Umbilical cord (tissue), 2 donors: ENCODE results near the gene GPC1. TPM values are rescaled to one million over a fixed set of nuclear protein-coding genes. Genes with fewer than 3 reads are reported as not detected.

Source experiments
- DNase-seq: peaks from one replicate; pipeline ENCODE4 v3.0.0-alpha.2; 2015; ENCODE audit warnings: low spot score
- total RNA-seq: library from RNA; depleted of rRNA; stranded (reverse); fragments of >200 nt; gene quantifications from one replicate; pipeline ENCODE4 v1.2.3, GENCODE V29; 2014; ENCODE audit warnings: low replicate concordance; ENCODE audit not compliant: insufficient read depth

Gene GPC1
- total RNA-seq, 1 donor from 2014 or later, result 29.9 TPM

GRCh38 chr2:240512109-240512485 is 76.6 kb downstream of the GPC1 start:
- DNase-seq, result no peak

GRCh38 chr2:240512666-240513535 is 77.4 kb downstream of the GPC1 start:
- no peak for DNase-seq

DNA sequence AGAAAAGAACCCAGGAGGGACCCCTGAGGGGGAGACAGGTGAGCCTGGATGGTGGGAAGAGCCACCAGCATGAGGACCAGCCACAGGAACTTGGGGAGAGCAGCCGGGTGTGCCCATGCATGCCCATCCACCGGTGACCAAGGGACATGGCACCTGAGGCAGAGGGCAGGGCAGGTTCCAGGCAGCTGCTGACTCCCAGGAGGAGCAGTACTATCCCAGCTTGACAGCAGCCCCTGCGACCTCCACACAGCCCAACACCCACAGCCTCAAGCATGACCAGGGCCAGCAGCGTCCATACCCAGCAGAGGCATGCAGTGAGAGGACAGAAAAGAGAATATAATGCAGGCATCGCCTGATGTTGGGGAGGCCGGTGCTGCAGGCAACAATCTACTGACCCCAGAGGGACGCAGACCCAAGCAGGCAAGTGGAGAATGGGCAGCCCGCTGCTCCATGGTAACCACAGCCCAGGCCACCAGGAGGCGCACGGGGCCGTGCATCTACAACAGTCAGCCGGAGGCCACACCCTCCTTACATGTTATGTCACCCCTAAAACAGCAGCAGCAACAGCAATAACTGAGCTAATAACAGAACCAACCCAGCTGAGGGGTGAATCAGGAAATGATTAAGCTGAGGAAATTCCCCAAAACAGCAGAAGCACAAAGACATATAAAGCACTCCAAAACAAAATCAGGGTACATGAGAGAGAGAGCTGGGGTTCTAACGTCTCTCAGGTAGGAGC is 78.3 kb downstream of the GPC1 start:
- peak; percentile 67 for DNase-seq

DNA sequence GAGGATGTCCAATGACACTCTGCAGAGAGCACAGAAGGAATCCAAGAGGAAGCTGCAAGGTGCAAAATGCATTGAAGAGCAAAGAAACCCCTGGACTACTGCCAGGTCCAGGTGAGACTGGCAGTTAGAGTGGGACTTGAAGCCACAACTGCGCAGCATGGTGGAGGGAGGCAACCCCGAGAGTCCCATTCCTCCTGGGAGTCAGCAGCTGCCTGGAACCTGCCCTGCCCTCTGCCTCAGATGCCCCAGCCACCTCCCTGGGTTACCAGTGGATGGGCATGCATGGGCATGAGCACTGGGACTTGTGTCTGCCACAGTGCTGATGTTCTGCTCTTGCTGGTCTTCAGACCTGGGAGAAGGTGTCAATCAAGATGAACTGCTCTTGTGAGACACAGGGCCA is 79.2 kb downstream of the GPC1 start:
- no peak for DNase-seq

- DNase-seq, result no peak
Observed at GRCh38 chr2:240517342-240517741, 81.9 kb downstream of the GPC1 start.

Other genes with a start within 250 kb of the GPC1 start
- gene ANKMY1, start 122.3 kb downstream of the GPC1 start, total RNA-seq, result 14.2 TPM
- 2.2 TPM for gene DUSP28, start 124.7 kb downstream of the GPC1 start, total RNA-seq
- 16.6 TPM for gene RNPEPL1, start 132.8 kb downstream of the GPC1 start, total RNA-seq
- 12.3 TPM for gene CAPN10, start 151.1 kb downstream of the GPC1 start, total RNA-seq
- 3.1 TPM for gene GPR35, start 189.8 kb downstream of the GPC1 start, total RNA-seq
- 0.96 TPM for gene AQP12B, start 247.2 kb downstream of the GPC1 start, total RNA-seq